K562 (cell line): ENCODE measurements around the gene QSOX2.

Experiments
- BRCA1 ChIP-seq, 2 experiments: fragments of 450-650 bp in 1 of 2; sonication (generic) in 1 of 2; formaldehyde crosslinking in 1 of 2; IDR thresholded peaks; 2 replicates each; pipeline versions ENCODE4 v1.5.0 to v1.6.1; 2017 to 2020; ENCODE audit warnings: mild to moderate bottlenecking in 1 of 2, missing genetic modification reagents in 1 of 2
- CHD2 ChIP-seq: IDR thresholded peaks from 2 replicates; pipeline ENCODE4 v1.6.1; 2011; ENCODE audit warnings: low read depth, low read length
- JUN ChIP-seq, 2 experiments: sonication (generic) in 1 of 2; formaldehyde crosslinking in 1 of 2; IDR thresholded peaks; 2 replicates each; pipeline versions ENCODE4 v1.6.1 to v1.8.0; 2012 to 2022; ENCODE audit warnings: borderline replicate concordance in 2 of 2, mild to moderate bottlenecking in 2 of 2, improper control_type of control experiment in 1 of 2, low read depth in 1 of 2, low read length in 1 of 2, missing genetic modification reagents in 1 of 2
- KDM1A ChIP-seq, 2 experiments: fragments of 450-650 bp; IDR thresholded peaks; 2 replicates each; pipeline ENCODE4 v1.6.1; 2016; ENCODE audit warnings: mild to moderate bottlenecking in 2 of 2
- MYC ChIP-seq, 2 experiments: fragments of 250-450 bp in 1 of 2; sonication (Bioruptor Pico) in 1 of 2; IDR thresholded peaks; 2 replicates each; pipeline versions ENCODE4 v1.5.1 to v1.6.1; 2012 to 2021; ENCODE audit warnings: low read depth in 2 of 2, borderline replicate concordance in 1 of 2, improper control_type of control experiment in 1 of 2, low read length in 1 of 2, mild to moderate bottlenecking in 1 of 2, moderate library complexity in 1 of 2
- RHOXF2B ChIP-seq: fragments of 250-450 bp; sonication (Bioruptor Pico); conservative IDR thresholded peaks from 2 replicates; pipeline ENCODE4 v1.5.1; 2021
- SMARCB1 ChIP-seq: IDR thresholded peaks from 2 replicates; pipeline ENCODE4 v1.6.1; 2011; ENCODE audit warnings: improper control_type of control experiment, low read depth; ENCODE audit not compliant: insufficient read length
- ZNF444 ChIP-seq: fragments of 250-450 bp; sonication (Bioruptor Pico); IDR thresholded peaks from 2 replicates; pipeline ENCODE4 v1.4.0; 2020; ENCODE audit warnings: mild to moderate bottlenecking, moderate library complexity
- TF ChIP-seq, protein P1 (sequence below): sonication (generic); formaldehyde crosslinking; IDR thresholded peaks from 2 replicates; pipeline ENCODE4 v1.8.0; 2022; ENCODE audit warnings: mild to moderate bottlenecking, missing genetic modification reagents
- TF ChIP-seq, protein P2 (sequence below): sonication (generic); formaldehyde crosslinking; IDR thresholded peaks from 2 replicates; pipeline ENCODE4 v1.8.1; 2023; ENCODE audit warnings: mild to moderate bottlenecking, missing genetic modification reagents
- TF ChIP-seq, protein P3 (sequence below), 3 experiments: IDR thresholded peaks in 2 of 3; conservative IDR thresholded peaks in 1 of 3; 2 replicates each; pipeline ENCODE4 v1.5.1; 2011 to 2012; ENCODE audit warnings: low read length in 3 of 3, mild to moderate bottlenecking in 3 of 3, control low read depth in 2 of 3, improper control_type of control experiment in 1 of 3, inconsistent platforms in 1 of 3, low read depth in 1 of 3, mixed read lengths in 1 of 3, moderate library complexity in 1 of 3; ENCODE audit not compliant: insufficient read depth in 2 of 3

DNA sequence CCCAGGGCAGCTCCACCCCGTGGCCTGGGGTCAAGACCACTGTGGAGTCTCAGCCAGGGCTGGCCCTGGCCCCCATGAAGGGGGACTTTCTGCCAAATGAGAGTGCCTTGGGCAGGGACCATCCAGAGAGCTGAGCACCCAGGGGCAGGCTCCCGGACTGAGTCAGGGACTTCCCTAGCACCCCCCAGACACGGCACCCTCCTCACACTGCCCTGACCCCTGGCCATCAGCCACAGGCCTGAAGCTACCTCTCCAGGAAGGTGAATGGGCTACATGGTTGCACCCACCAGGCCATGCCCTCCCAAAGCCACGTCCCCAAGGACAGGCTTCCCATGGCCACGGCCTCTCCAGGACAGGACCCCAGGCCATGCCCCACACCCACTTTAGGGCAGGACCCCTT lies 48.8 kb upstream of the QSOX2 start:
- TF ChIP-seq, protein P1, sequence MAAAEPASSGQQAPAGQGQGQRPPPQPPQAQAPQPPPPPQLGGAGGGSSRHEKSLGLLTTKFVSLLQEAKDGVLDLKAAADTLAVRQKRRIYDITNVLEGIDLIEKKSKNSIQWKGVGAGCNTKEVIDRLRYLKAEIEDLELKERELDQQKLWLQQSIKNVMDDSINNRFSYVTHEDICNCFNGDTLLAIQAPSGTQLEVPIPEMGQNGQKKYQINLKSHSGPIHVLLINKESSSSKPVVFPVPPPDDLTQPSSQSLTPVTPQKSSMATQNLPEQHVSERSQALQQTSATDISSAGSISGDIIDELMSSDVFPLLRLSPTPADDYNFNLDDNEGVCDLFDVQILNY = no peak
- TF ChIP-seq, protein P2, sequence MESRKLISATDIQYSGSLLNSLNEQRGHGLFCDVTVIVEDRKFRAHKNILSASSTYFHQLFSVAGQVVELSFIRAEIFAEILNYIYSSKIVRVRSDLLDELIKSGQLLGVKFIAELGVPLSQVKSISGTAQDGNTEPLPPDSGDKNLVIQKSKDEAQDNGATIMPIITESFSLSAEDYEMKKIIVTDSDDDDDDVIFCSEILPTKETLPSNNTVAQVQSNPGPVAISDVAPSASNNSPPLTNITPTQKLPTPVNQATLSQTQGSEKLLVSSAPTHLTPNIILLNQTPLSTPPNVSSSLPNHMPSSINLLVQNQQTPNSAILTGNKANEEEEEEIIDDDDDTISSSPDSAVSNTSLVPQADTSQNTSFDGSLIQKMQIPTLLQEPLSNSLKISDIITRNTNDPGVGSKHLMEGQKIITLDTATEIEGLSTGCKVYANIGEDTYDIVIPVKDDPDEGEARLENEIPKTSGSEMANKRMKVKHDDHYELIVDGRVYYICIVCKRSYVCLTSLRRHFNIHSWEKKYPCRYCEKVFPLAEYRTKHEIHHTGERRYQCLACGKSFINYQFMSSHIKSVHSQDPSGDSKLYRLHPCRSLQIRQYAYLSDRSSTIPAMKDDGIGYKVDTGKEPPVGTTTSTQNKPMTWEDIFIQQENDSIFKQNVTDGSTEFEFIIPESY (CRISPR knock-in tag) = no peak
- TF ChIP-seq RHOXF2B (CRISPR knock-in tag) = no peak
- no peak for TF ChIP-seq JUN (IDR thresholded peaks at IDR 0.05; ENCODE audit: borderline replicate concordance, low read depth, low read length)
- no peak for TF ChIP-seq JUN (CRISPR knock-in tag; IDR thresholded peaks at IDR 0.05; ENCODE audit: borderline replicate concordance)
- no peak for TF ChIP-seq ZNF444
- no peak for TF ChIP-seq MYC (IDR thresholded peaks at IDR 0.05; ENCODE audit: low read depth, low read length)
- no peak for TF ChIP-seq MYC (CRISPR knock-in tag; IDR thresholded peaks at IDR 0.05; ENCODE audit: borderline replicate concordance, low read depth)
- no peak for TF ChIP-seq BRCA1 (IDR thresholded peaks at IDR 0.05)
- TF ChIP-seq BRCA1 (CRISPR knock-in tag; IDR thresholded peaks at IDR 0.05) = no peak
- TF ChIP-seq CHD2 = no peak
- TF ChIP-seq KDM1A (IDR thresholded peaks at IDR 0.05) = no peak
- TF ChIP-seq, protein P3, sequence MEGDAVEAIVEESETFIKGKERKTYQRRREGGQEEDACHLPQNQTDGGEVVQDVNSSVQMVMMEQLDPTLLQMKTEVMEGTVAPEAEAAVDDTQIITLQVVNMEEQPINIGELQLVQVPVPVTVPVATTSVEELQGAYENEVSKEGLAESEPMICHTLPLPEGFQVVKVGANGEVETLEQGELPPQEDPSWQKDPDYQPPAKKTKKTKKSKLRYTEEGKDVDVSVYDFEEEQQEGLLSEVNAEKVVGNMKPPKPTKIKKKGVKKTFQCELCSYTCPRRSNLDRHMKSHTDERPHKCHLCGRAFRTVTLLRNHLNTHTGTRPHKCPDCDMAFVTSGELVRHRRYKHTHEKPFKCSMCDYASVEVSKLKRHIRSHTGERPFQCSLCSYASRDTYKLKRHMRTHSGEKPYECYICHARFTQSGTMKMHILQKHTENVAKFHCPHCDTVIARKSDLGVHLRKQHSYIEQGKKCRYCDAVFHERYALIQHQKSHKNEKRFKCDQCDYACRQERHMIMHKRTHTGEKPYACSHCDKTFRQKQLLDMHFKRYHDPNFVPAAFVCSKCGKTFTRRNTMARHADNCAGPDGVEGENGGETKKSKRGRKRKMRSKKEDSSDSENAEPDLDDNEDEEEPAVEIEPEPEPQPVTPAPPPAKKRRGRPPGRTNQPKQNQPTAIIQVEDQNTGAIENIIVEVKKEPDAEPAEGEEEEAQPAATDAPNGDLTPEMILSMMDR (IDR thresholded peaks at IDR 0.05 in 2 of 3, conservative IDR thresholded peaks at IDR 0.05 in 1 of 3; ENCODE audit: insufficient read depth in 2 of 3, low read depth in 1 of 3, low read length in 3 of 3) = no peak
- no peak for TF ChIP-seq SMARCB1
